IPS-11a (cell line): Measurements from ENCODE around the gene VAV3.
"Not testable (repeated sequence)": the region's sequence is repeated elsewhere in the genome, so short reads cannot be mapped to it uniquely, and the experiment has no call there.

Experiments
- H3K4me3 ChIP-seq: one replicate; pipeline ENCODE4 v1.5.1; 2013; ENCODE audit warnings: low read depth, low read length, control low read depth

The VAV3 gene

GRCh38 chr1:107895403-107896191, 69.4 kb downstream of the VAV3 start:
- H3K4me3 ChIP-seq: no peak overlapping the region

- no peak overlapping the region for H3K4me3 ChIP-seq
Observed at GRCh38 chr1:107894605-107895004, 70.4 kb downstream of the VAV3 start.

DNA sequence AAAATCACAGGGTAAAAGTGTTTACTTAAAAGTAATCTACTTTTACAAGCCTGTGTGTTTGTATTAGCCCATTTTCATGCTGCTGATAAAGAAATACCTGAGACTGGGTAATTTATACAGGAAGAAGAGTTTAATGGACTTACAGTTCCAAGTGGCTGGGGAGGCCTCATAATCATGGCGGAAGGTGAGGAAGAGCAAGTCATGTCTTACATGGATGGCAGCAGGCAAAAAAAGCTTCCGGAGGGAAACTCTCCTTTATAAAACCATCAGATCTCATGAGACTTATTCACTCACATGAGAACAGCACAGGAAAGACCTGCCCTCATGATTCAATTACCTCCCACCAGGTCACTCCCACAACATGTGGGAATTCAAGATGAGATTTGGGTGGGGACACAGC, 71.6 kb downstream of the VAV3 start:
- not testable (repeated sequence) for H3K4me3 ChIP-seq

- H3K4me3 ChIP-seq: no peak overlapping the region
Observed at GRCh38 chr1:107889524-107889923, 75.5 kb downstream of the VAV3 start.

GRCh38 chr1:107883562-107883961, 81.4 kb downstream of the VAV3 start:
- H3K4me3 ChIP-seq: no peak overlapping the region

GRCh38 chr1:107879927-107880326, 85.1 kb downstream of the VAV3 start:
- H3K4me3 ChIP-seq: no peak overlapping the region

- H3K4me3 ChIP-seq: no peak overlapping the region
Observed at GRCh38 chr1:107879346-107879745, 85.6 kb downstream of the VAV3 start.

DNA sequence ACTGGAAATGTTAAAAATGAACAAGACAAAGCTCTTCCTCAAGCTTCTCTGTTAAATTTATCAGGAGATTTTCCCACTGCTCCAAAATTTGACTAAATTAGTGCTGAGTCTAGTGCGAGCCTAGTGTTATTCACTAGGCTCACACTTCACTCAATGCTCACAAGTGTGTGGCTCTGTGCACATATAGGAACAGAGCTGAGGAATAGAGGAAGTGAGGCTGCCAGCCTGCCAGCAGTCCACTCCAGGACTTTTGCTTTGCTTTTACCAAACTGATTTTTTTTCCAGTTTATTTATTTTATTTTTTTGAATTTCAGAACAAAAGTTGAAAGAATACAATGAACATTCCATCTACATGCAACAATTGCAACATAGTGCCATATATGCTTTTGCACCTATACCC, 87.2 kb downstream of the VAV3 start:
- no peak overlapping the region for H3K4me3 ChIP-seq

- H3K4me3 ChIP-seq: no peak overlapping the region
Observed at GRCh38 chr1:107877092-107877491, 87.9 kb downstream of the VAV3 start.

- no peak overlapping the region for H3K4me3 ChIP-seq
Observed at GRCh38 chr1:107875689-107876088, 89.3 kb downstream of the VAV3 start.

- no peak overlapping the region for H3K4me3 ChIP-seq
Observed at GRCh38 chr1:107874221-107874620, 90.8 kb downstream of the VAV3 start.

DNA sequence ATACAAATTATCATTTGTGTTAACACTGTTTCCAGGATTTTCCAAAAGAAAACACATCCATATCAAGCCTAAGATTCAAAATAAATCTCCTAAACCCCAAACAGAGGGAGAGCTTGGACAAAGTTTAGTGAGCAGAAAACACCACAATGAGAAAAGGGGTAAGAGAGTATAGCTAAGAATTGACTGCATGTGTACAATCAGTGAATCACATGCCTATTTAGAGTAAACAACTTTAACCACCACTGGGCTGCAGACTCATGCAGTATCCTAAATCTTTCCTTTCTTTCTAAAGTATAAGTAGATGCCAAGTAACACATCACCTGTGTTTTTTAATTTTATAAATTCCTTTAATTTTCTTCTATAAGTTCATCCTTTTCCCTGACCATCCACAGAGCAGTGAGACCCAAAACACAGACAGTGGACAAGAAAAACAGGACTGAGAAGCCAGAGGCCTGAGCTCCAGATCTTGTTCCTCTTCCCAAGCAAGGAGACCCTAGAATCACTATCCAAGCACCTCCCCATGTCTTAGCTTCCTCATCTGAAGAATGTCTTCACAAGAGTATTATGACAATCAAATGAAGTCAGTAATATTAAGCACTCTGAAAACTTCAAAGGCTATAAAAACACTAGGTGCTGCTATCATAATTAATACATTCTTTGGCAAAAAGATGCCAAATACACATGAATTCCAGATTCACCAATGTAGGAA, 93.1 kb downstream of the VAV3 start:
- no peak overlapping the region for H3K4me3 ChIP-seq

DNA sequence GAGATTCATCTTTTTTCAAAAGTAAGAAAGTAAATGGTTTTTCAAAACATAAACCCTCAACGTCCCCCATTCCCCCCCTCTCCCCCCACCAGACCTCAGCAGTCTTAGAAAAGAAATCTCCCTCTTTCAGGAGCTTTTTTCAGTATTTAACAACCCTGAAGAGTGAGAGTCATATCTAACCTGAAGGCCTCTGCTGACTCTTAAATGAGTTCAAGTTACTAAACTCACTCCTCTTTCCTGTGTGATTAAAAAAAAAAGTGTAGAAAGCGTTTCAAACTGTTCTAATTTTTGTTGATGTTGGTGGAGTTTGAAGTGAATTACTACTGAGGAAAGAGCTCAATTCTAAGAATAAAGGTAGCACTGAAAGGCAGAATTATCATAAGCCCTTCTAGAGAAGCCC, 93.7 kb downstream of the VAV3 start:
- no peak overlapping the region for H3K4me3 ChIP-seq

GRCh38 chr1:107870696-107871095, 94.3 kb downstream of the VAV3 start:
- H3K4me3 ChIP-seq: no peak overlapping the region

DNA sequence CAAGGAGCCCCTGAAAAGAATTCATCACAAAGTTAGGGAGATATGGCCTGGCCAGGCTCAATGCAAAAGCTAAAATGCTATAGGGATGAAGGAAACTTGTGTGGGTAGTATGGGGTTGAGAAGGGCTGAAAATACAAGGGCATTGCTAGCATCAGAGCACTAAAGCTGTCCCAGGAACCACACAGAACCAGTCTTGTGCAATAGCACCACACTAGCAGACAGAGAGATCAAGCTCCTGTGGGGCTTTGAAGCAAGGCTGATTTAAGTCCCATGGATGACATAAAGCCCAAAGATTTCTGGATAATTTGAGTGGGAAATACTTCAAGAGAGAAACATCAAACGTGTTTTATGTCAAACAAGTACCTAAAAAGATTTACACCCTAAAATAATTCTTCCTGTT, 97.1 kb downstream of the VAV3 start:
- H3K4me3 ChIP-seq: no peak overlapping the region

DNA sequence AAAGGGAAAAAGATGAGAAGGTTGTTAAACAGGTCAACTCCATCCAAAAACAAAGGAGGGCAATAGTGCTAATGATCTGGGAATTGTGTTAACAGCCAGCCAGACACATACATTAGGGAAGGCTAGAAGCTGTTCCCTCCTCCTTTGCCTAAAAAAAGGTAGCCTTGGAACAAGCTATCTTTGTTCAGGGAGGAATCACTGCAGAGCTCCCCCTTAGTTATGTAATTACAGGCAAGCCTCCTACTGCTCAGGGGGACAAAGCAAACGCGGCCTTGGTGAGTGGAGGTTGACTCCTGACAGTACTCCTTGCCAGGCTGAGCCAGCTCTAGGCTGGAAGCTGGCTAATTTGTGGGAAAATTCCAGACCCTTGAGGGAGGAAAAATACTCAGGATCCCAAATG, 97.6 kb downstream of the VAV3 start:
- H3K4me3 ChIP-seq: no peak overlapping the region

DNA sequence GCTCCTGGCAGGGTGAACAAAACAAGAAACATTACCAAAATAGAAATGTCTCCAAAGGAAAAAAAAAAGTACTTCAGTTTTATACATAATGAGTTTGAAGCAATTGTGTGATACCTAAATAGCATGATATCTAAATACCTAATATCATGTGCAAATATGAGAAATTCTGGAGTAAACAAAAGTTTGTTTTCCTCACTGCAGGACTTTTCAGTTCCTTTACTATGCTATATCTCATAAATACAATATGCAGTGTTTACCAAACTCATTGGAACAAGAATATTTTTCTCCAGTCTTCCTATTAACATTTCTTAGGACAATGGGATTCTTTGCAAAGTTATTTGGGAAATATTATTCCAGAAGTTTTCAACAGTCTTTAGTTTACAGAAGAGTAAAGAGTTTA, 98.1 kb downstream of the VAV3 start:
- no peak overlapping the region for H3K4me3 ChIP-seq

- H3K4me3 ChIP-seq: no peak overlapping the region
Observed at GRCh38 chr1:107865627-107866026, 99.4 kb downstream of the VAV3 start.

DNA sequence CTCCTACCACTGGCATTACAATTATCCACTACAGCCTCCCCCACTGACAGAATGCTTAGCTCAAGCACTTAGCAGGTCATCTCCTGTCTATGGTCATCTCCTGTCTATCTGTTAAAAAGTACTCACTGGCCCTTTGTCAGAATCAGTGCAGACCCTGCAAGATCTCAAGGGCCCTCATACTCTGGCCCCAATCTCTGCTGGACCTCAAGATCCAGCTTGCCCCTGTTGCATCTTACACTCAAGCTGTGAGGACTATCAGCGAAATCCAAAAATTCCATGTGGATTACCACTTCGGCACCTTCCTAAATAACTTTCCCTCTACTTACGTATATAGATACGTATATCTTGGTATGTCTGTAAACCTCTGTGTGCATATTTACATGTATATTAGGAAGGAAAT, 101.6 kb downstream of the VAV3 start:
- H3K4me3 ChIP-seq: no peak overlapping the region

- H3K4me3 ChIP-seq: no peak overlapping the region
Observed at GRCh38 chr1:107862064-107862463, 102.9 kb downstream of the VAV3 start.

- H3K4me3 ChIP-seq: no peak overlapping the region
Observed at GRCh38 chr1:107858323-107858722, 106.7 kb downstream of the VAV3 start.

DNA sequence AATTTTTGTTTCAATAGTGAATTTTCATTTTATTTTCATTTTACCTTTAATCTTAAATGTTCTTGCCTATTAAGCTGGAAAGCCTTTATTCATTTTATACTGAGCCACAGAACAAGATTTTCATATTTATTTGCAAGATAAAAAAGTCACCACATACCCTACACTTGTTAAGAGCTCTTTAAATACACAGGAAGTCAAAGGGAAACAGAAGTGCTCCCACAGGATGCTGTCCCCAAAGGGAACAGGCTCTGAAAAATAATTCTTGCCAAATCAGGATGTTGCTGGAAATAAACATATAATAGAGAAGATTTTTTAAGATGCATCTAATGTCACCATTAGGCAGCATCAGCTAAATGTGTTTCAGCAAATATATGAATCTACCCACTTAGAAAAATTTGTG, 113.6 kb downstream of the VAV3 start:
- H3K4me3 ChIP-seq: no peak overlapping the region
